Stimulated activated CD4-positive, alpha-beta T cell treated with anti-CD3 and anti-CD28 coated beads, Interleukin-12 subunit alpha, Interleukin-12 subunit beta, amount 100 ng/mL, for 24 hours (primary cell): Measurements from ENCODE around the gene SCD5.
"Not testable (repeated sequence)": the region's sequence is repeated elsewhere in the genome, so short reads cannot be mapped to it uniquely, and the experiment has no call there.

ENCODE experiments used
- DNase-seq, 2 experiments: peaks; one replicate each; pipeline ENCODE4 v3.0.0-alpha.2; 2020; ENCODE audit warnings: low read depth in 2 of 2

Gene SCD5

GRCh38 chr4:82798168-82799005, at the start of gene SCD5:
SCD5 (minus strand) TSS chr4:82798796; CDS start chr4:82798537, 259 bp downstream.
- DNase-seq, result peak; percentile 17 to 51

DNA sequence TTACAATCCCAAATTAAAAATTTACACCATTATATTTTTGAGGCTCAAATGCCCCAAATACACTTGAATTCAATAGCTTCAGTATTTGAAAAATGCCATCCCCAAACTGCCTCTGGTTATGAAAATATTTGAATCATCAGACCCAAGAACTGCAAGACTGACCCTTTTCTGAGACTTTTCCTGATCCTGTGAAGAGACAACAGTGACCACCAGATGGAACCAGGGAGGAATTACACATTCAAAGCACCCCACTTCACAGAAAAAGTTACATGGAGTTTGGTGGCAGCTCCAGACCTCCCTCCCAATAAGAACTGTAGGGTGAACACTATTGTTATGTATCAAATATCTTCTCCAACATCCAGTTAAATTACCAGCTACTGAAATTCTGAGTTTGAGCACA, 44.0 kb upstream of the SCD5 start:
- no peak for DNase-seq

GRCh38 chr4:82839624-82840023, 41.0 kb upstream of the SCD5 start:
- DNase-seq, result no peak

- no peak for DNase-seq
Observed at GRCh38 chr4:82833696-82834313, 35.2 kb upstream of the SCD5 start.

DNA sequence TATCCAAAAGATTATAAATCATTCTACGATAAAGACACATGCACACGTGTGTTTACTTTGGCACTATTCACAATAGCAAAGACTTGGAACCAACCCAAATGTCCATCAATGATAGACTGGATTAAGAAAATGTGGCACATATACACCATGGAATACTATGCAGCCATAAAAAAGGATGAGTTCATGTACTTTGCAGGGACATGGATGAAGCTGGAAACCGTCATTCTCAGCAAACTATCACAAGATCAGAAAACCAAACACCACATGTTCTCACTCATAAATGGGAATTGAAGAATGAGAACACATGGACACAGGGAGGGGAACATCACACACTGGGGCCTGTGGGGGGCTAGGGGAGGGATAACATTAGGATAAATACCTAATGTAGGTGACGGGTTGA, 34.5 kb upstream of the SCD5 start:
- DNase-seq, result not testable (repeated sequence)

- no peak for DNase-seq
Observed at GRCh38 chr4:82825425-82825824, 26.8 kb upstream of the SCD5 start.

DNA sequence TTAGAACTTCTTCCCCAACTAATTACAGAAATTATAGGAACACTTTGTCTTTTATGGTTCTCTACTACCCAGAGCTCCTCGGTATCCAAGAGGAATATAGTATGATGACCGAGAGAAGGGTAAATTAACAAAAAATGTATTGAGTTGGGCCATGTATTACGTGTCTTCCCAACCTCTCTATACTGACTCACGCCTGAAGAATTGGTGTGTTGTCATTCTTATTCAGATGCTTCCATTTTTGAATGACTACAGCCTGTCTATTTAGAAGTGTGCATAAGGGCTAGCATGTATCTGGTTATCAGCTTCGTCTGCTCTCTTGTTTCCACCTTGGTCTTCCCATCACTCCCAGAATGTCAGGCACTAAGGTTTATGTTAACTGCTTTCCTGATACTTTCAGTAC, 24.5 kb upstream of the SCD5 start:
- DNase-seq, result no peak

DNA sequence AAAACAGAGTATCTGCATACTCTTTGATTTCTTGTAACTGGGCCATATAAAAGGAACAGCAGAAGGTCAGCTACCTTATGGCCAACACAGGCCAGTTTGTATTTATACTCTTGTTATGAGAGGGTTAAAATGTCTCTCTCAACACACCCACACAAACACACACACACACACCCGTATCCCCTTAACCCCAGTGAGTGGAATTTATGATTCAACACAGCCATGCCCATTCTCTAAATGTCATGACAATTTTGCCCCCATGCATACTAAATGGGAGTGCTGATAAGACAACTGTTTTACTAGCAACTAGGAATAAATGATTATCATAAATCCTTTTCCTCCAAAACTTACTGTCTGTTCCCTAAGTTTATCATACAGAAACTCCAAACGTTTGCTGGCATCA, 22.1 kb upstream of the SCD5 start:
- DNase-seq, result no peak

- DNase-seq, result no peak
Observed at GRCh38 chr4:82818664-82819662, 20.4 kb upstream of the SCD5 start.

- not testable (repeated sequence) for DNase-seq
Observed at GRCh38 chr4:82816874-82817273, 18.3 kb upstream of the SCD5 start.

DNA sequence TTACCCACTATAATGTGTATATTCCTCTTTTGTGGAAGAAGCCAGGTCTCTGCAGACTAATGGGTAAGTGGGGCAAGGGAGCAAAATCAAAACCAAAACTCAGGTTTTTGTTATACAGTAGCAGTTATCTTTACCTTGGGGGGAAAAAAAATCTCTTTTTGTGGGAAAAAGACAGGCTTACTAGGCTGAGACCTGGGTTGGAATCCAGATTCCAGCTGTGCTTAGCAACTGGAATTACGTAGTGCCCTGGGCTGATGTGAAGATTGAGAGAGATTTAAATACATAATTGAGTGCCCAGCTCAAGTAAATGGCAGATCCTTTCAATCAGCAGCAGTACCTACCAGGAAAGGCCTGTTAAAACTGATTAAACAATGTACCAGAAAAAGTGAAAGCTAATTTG, 15.4 kb upstream of the SCD5 start:
- DNase-seq, result no peak

GRCh38 chr4:82811838-82812341, 13.3 kb upstream of the SCD5 start:
- no peak for DNase-seq

DNA sequence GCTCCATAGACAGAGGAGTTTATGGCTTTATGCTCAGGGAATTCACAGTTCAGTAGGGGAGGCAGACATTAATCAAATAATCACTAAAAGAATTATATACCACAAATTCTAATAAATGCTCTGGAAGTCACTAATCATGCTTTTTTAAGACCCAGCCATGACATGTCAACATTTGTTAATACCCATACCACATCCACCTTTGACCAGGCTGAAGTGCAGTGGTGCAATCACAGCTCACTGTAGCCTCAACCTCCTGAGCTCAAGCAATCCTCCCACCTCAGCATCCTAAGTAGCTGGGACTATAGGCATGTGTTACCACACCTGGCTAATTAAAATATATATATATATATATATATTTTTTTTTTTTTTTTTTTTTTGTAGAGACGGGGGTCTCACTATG, 12.8 kb upstream of the SCD5 start:
- no peak for DNase-seq

GRCh38 chr4:82810176-82810575, 11.6 kb upstream of the SCD5 start:
- no peak for DNase-seq

DNA sequence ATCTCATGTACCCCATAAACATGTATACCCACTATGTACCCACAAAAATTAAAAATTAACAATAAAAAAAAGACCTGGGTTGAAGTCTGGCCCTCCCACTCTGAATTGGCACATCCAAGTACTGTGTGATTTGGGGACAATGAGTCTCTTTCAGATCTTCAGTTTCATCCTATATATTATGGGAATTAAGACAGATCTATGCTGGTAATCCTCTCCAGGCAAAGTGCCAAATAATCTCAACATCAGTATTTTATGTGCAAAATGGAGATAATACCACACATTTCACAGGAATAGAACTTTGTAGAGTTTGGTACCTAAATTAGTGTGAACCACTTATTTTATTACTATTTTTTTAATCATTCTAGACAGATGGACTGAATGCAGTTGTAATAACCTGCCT, 11.0 kb upstream of the SCD5 start:
- no peak for DNase-seq

- DNase-seq, result no peak
Observed at GRCh38 chr4:82803746-82804145, 5.2 kb upstream of the SCD5 start.

DNA sequence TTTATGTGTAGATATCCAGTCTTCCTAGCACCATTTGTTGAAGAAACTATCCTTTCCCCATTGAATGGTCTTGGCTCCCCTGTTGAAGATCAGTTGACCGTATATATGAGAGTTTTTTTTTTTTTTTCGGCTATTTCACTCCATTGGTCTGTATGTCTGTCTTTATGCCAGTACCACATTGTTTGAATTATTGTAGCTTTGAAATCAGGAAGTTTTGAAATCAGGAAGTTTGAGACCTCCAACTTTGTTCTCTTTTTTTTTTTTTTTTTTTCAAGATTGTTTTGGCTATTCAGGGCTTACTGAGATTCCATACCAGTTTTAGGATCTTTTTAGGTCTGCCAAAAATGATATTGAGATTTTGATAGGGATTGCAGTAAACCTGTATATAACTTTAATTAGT, 4.3 kb upstream of the SCD5 start:
- DNase-seq, result no peak

DNA sequence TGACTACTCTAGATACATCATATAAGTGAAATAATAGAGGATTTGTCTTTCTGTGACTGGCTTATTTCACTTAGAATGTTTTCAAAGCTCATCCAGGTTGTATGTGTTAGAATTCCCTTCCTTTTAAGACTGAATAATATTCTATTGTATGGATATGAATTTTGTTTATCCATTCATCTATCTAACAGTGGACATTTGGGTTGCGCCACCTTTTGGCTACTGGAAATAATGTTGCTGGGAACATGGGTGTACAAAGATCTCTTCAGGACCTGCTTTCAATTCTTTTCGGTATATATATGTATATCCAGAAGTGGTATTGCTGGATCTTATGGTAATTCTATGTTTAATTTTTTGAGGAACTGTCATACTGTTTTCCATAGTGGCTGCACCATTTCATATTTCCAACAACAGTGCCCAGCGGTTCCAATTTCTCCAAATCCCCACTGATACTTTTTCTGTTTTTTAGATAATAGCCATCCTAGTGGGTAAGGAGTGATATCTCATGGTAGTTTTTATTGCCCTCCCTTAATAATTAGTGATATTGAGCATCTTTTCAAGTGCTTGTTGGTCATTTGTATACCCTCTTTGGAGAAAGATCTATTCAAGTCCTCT, 3.4 kb upstream of the SCD5 start:
- no peak for DNase-seq

DNA sequence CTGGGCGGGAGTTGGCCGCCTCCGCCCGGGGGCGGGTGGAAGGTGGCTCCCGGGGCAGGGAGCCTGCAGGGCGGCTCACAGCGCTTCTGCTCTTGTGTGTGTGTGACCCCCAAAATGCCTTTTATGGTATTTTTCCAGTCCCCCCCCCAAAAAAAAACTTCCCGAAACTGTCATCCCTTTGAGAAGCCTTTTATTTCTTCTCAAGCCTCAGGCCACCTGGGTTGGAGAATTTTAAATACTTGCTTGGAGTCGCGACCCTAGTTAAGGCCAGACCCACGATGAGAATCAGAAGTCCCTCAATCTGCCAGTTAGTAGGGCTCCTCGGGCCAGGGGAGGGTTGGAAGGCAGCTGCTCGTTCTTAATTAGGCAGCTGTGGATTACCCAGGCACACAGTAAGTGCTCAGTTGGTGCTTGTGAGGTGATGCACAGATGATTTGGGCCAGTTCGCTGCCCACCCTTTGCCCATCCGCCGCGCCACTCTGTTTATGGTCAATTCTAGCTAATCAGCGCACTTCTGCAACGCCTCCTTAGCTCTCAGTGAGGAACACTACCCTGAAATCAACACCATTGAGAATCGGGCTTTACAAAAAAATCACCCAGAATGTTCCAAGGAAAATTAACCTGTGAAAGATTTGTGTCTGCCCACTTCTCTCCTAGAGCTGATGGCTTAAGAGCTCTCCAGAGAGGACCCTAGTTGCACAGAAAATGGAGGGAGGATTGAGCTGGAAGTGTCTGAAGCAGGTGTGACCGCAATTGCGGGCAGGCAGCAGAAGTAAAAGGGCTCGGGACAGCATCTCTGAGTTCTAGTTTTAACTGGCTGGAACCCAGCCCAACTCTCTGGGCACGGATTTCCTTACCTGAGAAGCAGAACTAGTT, 648 bp upstream of the SCD5 start:
- DNase-seq, result no peak

GRCh38 chr4:82797405-82798111, 1.0 kb downstream of the SCD5 start:
- DNase-seq, result peak in 1 of 2 experiments; percentile 13
